GM04504 (cell line): ENCODE measurements around the gene CRTAC1.
A peak's percentile ranks its signal among the peaks of the same experiment; 100 is the strongest.

Source experiments
- DNase-seq: peaks from one replicate; pipeline ENCODE4 v3.0.0-alpha.2; 2012; ENCODE audit warnings: low read depth

Gene CRTAC1

GRCh38 chr10:97896756-97897358, 133.6 kb downstream of the CRTAC1 start:
- DNase-seq: no peak

GRCh38 chr10:97895915-97896314, 134.5 kb downstream of the CRTAC1 start:
- DNase-seq: no peak

GRCh38 chr10:97895084-97895483, 135.3 kb downstream of the CRTAC1 start:
- no peak for DNase-seq

DNA sequence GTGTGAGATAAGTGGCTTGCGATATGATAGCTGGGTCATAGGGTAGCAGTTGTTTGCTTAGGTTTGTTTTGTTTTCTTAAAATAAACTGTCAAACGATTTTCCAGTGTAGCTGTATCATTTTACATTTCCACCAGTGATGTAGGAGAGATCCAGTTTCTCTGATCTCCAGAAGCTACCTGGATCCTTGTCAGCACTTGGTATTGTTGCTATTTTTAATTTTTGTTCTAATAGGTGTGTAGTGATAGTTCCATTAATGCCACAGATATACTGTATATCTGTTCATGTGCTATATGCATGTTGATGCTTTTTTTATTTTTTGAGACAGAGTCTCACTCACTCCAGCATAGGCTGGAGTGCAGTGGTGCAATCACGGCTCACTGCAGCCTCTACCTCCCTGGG, 136.3 kb downstream of the CRTAC1 start:
- DNase-seq: no peak

GRCh38 chr10:97892939-97893338, 137.5 kb downstream of the CRTAC1 start:
- no peak for DNase-seq

DNA sequence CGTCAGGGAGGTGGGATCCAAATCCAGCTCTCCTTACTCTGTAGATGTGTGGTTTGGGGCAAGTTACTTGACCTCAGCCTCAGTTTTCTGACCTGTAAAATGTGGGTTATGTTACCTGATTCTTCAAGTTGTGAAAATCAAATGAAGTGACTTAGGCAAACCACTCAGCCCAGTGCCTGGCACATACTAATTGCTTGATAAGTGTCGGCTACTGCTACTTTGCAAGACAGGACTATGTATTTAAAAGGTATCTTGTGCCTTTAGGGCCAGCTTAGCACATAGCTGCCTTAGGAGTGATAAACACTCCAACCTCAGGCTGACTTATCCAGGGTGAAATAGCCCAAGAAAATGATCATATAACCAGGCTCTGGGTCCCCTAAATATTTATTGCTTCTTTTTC, 137.9 kb downstream of the CRTAC1 start:
- DNase-seq: no peak

GRCh38 chr10:97891497-97892167, 138.8 kb downstream of the CRTAC1 start:
- DNase-seq: no peak

DNA sequence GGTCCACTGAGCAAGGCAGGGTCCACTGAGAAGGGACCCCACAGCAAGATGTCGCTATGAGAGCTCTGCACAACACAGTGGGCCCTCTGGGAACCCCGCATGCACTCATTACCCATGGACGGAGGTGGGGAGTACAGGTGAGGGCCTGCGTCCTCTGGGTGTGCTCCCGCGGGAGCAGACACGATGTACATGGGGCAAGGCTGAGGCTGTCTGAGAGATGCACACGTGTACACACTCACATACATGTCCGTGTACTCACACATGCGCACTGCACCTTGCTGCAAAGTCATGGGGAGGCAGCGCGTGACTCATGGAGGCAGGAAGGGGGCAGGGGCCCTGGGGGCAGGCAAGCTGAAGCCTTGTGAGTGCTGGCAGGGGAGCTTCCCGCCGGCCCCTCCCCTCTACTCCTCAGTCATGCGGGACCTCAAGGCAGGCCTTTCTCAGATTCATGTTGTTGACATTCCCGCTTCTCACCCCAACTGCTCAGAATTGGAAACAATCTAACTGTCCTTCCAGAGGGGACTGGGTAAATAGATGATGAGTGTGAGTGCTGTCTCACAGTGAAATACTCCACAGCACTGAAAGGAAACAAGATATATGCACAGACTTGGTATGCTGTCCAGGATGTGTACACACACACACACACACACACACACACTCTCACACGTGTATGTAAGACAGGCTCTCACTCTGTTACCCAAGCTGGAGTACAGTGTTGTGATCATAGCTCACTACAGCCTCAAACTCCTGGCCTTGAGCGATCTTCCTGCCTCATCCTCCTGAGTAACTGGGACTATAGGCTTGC, 140.8 kb downstream of the CRTAC1 start:
- no peak for DNase-seq

- peak; percentile 12 for DNase-seq
These were observed 141.7 kb downstream of the CRTAC1 start for GRCh38 chr10:97888641-97889262.

DNA sequence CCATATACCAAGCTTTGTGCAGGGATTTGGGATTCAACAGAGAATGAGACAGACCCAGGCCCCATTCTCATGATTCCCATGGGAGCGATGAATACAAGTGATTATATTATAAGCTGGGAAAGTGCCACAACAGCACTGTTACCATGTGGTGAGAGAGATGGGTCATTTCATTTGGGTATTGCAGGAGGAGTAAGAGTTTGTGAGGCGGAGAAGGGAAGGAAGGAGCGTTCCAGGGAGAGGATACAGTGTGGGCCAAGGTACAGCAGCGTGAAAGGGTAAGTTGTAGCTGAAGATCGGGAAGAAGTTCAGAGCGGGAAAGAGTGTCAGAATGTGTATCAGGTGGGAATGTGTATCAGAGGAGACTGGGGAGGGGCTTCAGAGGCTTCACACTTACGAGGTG, 142.3 kb downstream of the CRTAC1 start:
- DNase-seq: no peak

DNA sequence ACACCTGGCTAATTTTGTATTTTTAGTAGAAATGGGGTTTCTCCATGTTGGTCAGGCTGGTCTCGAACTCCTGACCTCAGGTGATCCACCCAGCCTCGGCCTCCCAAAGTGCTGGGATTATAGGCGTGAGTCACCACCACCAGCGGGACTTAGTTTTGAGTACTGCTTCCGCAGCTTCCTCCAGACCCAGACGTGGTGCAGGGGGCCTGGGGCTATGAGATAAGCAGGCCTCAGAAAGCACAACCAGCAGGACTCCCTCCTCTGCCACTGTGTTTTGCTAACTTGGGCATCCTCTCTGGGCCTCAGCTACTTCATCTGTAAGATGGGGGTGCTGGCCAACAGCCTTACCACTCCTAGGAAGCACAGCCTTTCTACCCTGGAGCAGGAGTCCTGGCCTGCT, 143.0 kb downstream of the CRTAC1 start:
- DNase-seq: no peak

DNA sequence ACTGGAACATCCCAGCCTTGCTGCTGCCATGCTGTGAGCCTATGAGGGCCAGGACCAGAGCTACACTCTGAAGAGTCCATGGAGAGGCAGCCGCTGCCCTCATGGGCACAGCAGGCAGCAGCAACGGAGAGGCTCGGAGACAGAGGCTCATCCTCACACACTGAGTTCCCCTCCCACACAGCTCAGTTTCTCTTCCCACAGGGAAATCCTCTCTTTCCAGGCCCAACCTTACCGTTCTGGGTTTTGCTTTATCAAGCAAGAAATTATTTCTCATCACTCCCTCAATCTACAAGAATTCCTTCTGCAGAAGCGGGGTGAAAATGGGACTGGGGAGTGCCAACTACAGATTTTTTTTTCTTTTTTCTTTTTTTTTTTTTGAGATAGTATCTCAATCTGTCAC, 144.1 kb downstream of the CRTAC1 start:
- DNase-seq: no peak

- no peak for DNase-seq
These were observed 147.3 kb downstream of the CRTAC1 start for GRCh38 chr10:97883092-97883485.

- DNase-seq: peak; percentile 20
These were observed 148.0 kb downstream of the CRTAC1 start for GRCh38 chr10:97882142-97883091.

DNA sequence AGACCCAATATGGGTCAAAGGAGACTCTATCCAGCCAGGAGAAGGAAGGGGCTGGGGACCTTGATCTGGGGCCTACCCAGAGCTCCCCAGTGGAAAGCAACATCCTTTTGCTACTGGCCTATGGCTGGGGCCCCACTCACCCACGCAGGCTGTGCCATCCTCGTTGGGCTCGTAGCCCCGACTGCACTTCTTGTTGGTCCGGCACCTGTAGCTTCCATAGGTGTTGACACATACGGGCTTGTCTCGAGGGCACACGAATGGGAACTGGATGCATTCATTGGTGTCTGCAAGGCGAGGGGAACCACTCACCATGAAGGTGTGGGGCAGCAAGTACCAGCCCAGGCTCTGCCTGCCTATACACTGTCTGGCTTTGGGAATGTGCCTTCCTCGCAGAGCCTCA, 150.3 kb downstream of the CRTAC1 start:
- no peak for DNase-seq

DNA sequence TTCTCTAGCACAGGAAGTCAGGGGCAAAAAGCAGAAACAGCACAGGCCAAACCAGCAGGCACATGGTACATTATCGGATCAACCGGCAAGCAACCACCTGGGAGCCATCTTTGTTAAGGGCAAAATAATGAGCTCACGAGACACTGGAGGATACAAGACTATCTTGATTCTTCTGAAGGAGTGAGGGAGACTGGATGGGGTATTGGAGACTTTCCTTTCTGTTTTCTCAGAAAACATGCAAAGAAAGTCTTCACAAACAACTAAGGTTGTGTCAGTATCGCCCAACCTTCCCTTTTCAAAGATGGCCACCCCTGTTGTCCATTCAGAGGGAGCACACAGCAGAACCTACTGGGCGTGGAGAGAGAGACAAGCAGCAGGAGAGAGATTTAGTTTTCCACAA, 151.2 kb downstream of the CRTAC1 start:
- no peak for DNase-seq

DNA sequence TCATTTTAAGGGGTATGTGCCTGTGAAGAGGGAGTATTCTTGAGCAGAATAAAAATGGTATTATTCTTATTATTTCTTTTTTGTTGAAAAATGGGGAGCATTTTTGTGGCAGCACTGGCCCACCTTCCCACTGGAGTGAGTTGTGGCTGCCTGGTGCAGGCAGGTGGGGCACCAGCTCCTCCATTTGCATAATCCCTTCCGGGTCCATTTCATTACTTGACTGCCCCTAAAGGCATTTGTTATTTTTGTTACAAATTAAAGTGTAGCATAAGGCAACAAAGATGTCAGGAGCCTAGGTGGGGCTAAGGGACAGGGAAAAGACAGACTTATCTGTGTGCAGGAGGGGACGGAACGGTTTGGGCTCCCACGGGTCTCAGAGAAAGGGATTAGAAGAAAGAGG, 154.0 kb downstream of the CRTAC1 start:
- DNase-seq: no peak

GRCh38 chr10:97875391-97875790, 155.0 kb downstream of the CRTAC1 start:
- DNase-seq: no peak

- no peak for DNase-seq
These were observed 156.1 kb downstream of the CRTAC1 start for GRCh38 chr10:97874332-97874731.

DNA sequence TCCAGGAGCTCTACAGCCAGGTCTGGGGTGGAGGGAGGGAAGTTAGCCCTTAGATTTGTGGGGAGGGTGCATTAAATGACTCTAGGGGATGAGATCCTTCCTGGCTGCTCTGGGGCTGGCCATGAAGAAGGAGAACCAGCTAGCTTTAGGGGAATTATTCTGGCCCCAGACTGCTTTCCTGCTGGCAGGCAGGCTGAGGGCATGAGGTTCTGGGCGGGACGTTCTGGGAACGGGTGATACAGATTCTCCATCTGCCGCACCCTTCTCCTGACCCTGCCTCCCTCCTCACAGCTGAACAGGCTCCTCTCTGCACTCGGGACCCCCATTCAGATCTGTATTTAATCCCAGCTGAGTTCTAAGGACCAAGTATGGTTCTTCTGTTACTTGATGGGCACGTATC, 156.9 kb downstream of the CRTAC1 start:
- no peak for DNase-seq

DNA sequence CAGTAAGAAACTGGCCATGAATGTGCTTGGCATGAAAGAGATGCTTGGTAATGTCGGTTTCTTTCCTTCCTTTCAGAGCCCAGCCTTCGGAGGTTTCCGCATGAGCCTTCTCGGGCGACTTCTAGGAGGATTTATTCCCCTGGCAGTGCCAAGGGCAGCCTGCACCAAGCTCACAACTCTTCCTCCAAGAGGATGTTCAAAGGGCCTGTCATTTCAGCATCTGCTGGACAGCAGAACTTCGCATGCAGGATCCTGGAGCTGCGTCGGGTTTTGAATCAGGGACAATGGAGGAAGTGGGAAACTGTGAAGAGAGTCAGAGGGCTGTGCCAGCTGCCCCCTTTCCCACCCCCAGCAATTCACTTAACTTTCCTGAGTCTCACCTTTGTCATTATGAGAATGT, 159.4 kb downstream of the CRTAC1 start:
- DNase-seq: no peak
